ENCODE measurements around the gene TAP2.
"Not testable (repeated sequence)": the region's sequence is repeated elsewhere in the genome, so short reads cannot be mapped to it uniquely, and the experiment has no call there.

TAP2 gene

DNA sequence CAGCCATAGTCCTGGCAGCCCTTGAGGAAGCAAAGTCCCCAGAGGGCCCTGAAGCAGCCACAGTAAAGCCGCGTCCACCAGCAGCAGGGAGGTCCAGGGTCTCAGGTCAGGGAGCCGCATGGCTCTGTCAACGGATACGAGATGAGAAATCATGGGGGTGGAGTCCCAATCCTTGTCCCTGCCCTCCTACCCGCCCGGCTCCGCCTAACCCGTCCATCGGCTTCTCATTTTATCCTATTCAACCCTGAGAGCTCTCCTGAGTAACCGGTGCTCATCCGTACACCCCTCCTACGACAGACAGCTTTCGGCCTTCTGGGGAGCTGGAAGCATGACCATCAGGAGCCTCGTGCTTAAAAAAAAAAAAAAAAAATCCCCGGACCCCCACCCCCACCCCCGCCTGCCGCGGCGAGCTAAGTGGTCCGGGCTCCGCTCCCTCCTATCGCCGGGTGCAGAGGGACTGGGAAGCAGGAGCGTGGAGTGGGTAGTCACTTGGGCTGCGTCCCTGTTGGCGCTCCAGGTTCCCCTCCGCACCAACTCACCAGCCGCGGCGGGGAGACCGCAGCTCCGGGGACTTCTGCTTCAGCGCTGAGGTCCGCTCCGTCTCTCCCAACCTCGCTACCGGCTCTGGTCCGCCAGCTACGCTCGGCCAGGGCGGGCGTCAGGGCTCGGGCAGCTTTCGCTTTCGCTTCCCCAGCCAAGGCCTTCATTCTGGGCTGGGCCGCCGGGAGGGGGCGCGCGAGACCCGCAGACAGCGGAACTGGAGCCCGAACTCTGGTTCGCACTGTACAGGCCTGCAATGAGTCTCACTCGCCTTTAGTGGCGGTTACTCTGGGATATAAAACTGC, at the start of gene TAP2:
Gene TAP2 (minus strand): TSS at position 626 of the 845 bp plus-strand sequence. CDS start 506 bp downstream, at position 120.
- peak; percentile 95 to 96 (median 96) for DNase-seq (ENCODE audit: low read depth in 2 of 3, low spot score in 2 of 3)

DNA sequence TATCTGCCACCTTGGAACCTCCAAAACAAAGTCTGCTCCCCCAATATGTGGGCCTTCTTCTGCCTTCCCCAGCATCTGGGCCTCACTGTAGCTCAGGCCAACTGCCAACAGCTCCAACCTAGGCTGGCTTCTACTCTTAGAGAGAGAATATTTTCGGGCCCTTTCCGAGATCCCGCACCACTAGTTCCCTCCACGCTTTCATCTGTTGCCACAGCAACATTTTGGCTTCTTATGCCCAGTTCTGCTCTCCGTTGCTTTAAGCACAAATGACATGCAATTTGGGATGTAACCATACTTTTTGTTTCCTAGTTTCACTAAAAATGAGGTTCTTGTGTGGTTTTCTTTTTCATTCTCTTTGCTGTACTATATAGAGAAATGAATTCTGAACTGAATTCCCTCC, 49.1 kb upstream of the TAP2 start:
- no peak for DNase-seq (ENCODE audit: low read depth in 2 of 3, low spot score in 2 of 3)

DNA sequence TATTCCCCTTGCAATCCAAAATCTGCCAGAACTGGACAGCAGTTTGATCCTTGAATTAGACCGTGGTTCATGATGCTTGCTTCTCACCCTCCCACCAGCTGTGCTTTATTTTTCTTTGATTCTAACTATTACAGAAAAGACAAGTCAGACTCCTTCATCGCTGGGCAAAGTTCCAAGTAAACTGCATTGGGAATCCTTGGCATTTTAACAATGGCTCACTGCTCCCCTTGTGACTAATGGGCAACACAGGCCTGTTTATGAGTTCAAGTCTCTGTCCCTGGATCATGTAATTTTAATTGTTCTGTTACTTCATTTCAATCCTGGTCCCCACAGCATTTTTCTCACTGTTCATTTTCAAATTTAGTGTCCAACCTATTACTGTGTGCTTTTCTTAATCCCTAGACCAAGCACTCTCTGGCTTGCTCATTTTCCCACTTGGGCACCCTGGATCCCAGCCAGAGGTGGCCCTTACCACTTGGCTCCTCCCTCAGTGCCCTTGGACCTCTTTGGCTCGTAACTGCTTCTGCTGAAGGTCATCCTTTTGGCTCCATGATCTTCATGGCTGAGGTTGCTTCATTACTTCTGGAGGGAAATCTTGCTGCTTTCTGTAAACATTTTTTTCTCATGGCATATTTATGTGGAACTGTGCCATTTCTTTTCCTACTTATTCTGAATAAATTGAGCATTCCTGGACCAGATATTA, 48.3 kb upstream of the TAP2 start:
- no peak for DNase-seq (ENCODE audit: low read depth in 2 of 3, low spot score in 2 of 3)

DNA sequence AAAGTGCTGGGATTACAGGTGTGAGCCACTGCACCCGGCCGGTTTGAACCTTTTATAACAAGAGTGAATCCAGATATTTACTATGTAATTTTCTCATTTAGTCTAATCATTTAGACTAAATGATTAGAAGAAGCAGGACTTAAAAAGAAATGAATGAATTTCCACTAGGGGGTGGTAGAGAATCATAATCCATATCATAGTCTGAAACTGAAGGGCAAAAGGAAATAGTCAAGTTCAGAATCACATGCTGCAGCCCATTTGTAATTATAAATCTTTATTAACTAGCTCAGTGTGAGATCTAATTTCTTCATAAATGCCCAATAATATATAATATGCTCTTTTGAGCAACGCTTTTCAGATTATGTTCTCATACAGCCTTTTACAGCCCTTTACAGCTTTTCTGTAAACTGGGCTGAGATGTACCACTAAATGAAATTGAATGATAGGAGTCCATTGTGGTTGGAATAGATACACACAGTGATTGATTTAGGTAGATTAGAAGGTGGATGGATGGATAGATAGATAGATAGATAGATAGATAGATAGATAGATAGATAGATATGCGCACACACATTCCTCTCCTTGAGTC, 47.3 kb upstream of the TAP2 start:
- DNase-seq (ENCODE audit: low read depth in 2 of 3, low spot score in 2 of 3), result no peak

DNA sequence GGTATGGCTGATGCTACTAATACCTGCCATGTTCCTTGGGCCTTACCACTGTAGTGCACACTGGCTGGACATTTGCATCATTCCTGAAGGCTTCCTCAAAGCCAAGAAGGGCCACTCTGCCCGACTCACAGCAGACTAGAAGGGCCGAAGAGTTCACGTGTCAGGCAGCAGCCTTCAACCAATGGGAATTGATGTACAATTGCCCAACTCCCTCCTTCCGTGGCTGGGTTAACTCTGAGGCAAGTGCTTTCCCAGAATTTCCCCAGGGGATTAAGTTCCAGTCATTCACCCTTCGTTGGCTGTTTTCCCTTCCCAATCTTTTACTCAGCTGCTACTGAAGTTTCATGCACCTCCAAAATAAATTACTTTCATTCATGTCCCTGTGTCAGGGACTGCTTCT, 45.2 kb upstream of the TAP2 start:
- no peak for DNase-seq (ENCODE audit: low read depth in 2 of 3, low spot score in 2 of 3)

DNA sequence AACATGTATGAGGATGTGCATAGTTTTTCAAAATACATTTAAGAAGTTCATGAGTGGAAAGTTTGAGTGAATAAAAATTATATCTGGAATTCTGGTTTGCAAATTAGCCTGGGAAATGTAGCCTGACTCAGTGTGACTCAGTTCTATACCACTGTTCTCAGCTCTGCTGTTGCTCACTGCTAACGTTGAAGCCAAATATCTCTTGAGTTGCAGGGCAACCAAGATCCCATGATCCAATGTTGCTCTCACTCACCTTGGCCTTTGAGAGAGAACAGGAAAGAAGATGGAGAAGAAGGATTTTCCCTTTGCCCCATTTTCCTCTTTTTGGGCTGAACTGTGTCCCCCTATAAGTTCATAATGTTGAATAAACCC, 44.3 kb upstream of the TAP2 start:
- no peak for DNase-seq (ENCODE audit: low read depth in 2 of 3, low spot score in 2 of 3)

DNA sequence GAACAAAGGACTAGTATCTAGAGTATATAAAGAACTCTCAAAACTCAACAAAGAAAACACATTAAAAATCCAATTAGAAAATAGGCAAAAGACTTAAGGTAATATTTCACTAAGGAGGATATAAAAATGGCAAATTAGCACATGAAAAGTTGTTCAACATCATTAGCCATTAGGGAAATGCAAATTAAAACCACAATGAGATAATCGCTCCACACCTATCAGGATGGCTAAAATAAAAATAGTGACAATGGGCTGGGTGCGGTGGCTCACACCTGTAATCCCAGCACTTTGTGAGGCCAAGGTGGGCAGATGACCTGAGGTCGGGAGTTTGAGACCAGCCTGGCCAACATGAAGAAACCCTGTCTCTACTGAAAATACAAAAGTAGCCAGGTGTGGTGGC, 42.4 kb upstream of the TAP2 start:
- not testable (repeated sequence) for DNase-seq (ENCODE audit: low read depth in 2 of 3, low spot score in 2 of 3)

DNA sequence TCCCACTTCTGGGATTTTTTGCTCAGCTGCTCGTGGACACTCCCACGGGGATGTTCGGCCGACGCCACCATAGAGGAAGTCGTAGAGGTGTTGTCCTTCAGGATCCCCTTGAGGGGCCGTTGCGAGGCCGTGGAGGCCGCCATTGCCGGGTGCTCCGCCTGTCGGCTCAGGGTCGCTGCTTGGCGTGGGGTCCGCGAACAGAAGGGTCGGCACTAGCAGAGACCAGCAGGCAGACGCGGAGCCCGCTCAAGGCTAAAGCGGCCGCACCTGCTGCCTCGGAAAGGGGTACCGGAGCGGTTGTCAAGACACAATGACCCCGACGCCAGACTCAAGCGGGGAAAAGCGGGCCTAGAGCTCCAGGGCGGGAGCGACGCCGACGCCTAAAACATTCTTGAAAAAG, 41.2 kb upstream of the TAP2 start:
- no peak for DNase-seq (ENCODE audit: low read depth in 2 of 3, low spot score in 2 of 3)

DNA sequence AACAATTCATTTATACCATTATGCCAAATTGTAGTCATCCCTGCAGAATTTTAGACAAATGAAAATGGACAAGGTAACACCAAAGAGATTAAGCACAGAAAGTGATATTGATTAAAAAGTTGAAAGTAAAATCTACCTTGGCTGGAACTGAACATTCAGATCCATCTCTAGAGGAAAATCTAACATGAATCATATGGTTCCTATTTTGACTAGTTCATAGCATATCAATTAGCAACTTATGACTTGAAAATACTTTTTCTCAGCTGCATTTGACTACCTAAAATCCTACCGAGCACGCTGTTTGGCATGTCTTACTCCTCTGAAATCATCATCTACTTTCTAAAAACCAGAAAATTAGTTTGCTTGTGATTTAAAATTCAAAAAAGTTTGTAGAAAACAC, 38.1 kb upstream of the TAP2 start:
- DNase-seq (ENCODE audit: low read depth in 2 of 3, low spot score in 2 of 3), result no peak

DNA sequence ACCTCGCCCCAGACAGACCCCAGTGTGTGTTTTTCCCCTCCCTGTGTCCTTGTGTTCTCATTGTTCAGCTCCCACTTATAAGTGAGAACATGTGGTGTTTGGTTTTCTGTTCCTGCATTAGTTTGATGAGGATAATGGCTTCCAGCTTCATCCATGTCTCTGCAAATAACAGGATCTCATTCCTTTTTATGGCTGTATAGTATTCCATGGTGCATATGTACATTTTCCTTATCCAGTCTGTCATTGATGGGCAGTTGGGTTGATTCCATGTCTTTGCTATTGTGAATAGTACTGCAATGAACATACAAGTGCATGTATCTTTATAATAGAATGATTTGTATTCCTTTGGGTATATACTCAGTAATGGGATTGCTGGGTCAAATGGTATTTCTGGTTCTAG, 35.4 kb upstream of the TAP2 start:
- not testable (repeated sequence) for DNase-seq (ENCODE audit: low read depth in 2 of 3, low spot score in 2 of 3)

DNA sequence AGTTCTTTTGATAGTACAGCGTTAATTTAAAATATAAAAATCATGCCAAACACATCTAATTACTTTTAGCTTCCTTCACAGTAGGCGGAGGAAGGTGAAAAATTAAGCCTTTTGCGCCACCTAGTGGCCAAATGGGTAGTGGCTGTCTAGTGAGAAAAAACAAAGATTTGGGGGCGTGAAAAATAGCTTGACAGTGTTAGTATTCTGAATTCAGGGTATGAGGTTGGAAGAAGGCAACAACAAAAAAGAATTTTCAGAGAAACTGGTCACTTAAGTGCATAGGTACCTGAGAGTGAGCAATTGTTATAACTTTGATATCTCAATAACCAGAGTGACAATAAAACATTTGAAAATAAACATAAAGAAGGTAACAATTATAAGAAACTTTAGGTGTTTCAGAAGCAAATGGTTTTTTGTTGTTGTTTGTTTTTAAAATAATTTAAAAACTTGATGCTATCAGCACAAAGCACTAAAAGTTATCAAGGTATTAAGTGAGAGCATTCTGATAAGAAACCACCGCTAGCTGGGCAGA, 29.8 kb upstream of the TAP2 start:
- DNase-seq (ENCODE audit: low read depth in 2 of 3, low spot score in 2 of 3), result peak; percentile 52 to 89 (median 73)

DNA sequence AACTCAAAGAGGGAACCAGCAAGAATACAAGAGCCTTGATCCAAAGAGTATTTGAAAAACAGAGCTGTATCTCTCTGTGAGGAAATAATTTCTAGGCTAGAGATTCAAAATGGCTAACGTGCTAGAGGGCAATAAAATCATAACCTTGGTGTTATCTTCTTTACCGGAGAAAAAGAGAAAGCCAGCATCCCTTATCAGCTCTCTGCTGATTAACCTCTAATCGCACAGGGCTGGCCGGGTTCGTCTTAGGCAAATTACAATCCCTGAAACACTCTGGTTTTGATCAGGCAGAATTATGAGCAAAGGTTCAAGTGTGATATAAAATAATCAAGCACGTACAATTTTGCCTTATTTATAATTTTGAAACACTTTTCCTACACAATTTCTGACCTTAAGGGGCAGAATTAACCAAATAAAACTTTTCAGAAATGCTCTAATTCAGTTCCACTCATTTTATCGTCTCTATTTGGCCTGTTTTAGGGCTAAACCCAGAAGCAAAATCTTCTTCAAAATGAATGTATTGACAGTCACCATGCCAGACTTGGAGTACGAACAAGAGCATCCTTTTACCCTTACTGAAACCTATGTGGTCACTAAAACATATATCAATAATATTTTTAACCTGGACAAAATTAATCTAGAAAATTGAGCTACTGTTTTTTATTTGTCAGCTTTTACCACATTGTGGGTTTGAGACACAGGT, 29.2 kb upstream of the TAP2 start:
- no peak for DNase-seq (ENCODE audit: low read depth in 2 of 3, low spot score in 2 of 3)

DNA sequence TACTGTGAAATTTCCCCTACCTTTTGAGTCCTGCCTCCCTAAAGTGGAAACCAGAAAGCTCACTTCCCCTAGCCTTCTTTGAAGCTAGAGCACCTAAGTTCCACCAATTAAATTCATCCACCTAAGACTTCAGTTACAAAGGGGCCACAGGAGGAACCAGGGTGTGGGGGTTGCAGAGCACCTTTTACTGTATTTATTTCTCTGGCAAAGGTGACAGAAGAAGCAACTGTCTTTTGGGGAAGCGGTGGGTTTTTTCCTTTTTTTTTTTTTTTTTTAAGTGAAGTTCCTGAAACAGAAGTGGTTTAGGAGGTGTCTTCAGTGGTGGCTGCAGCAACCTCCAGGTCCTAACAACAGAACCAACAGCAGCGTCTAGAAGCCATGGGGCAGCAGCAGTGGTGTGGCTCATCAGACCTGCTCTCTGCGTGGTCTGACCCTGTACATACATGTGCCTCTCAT, 28.5 kb upstream of the TAP2 start:
- no peak for DNase-seq (ENCODE audit: low read depth in 2 of 3, low spot score in 2 of 3)

DNA sequence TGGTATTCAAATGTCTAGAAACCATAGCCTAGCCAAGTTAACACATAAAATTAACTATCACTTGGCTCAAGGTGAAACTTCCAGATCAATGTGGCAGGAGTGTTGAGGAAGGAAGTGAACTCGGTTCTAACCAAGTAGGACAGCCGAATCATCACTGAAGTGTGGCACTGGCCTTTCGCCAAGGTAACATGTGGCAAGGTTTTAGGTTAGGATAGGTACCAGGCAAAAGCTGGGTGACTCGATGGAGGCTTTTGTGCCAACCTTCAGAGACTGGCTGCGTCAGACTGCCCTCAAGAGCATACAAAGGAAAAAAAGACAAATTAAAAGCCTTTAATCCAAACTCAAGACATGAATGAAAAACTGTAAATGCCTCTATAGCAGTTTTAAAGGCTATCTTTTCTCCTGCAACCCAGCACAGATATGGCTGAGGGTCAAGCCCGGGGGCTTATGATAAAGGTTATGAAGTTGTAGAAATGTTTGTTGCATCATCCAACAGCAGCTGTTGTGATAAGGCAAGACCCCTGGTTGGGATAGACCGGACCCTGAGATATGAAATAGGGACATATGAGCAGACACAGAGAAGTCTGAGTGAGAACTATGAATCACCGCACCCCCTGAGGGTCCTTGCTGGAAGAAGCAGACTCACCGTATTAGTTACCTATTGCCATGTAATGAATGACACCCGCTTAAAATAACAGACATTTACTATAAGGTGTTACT, 27.3 kb upstream of the TAP2 start:
- DNase-seq (ENCODE audit: low read depth in 2 of 3, low spot score in 2 of 3), result no peak

DNA sequence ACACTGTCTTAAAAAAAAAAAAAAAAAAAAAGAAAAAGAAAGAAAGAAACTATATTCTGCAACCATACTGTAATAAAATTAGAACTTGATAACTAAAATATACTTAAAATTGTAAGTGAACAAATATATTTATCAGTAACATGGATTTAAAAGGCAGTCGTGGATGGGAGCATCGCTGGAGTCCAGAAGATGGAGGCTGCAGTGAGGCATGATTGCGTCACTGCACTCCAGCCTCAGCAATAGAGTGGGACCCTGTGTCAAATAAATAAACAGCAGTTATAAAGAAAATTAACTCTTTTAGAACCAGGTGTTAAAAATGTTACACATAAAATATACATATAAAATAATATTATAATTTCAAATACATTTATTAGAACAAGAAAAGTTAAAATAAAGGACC, 24.2 kb upstream of the TAP2 start:
- DNase-seq (ENCODE audit: low read depth in 2 of 3, low spot score in 2 of 3), result no peak

DNA sequence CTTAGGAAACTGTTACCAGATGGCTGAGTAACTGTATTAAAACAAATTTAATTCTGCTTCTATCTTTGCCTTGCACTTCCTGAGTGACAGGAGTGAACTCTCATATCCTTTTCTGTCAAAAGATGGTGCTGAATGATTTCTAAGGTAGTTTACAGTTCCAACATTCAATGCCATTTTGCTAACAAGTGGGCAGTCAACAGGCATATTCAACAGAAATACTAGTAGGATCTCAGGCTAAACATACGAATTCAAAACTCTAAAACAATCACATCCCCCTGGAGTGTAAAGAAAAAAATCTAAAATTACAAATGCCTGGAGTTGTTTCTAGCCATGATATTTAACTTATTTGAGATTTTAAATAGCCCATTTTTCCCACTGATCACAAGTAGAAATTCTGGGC, 22.1 kb upstream of the TAP2 start:
- DNase-seq (ENCODE audit: low read depth in 2 of 3, low spot score in 2 of 3), result no peak

DNA sequence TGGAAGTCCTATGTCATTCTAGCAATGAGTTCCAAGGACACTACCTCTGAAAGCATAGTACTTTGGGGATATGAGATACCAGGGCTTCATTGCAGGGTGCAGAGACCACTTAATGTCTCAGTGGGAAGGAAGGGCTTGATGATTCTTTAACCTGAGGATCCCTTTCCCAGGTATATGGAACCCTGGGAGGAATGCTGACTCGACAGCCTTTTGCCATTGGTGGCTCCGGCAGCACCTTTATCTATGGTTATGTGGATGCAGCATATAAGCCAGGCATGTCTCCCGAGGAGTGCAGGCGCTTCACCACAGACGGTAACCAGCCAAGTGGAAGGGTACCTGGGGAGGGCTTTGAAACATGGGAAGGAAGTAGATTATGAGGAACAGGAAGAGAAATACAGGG, 19.7 kb upstream of the TAP2 start:
- no peak for DNase-seq (ENCODE audit: low read depth in 2 of 3, low spot score in 2 of 3)

DNA sequence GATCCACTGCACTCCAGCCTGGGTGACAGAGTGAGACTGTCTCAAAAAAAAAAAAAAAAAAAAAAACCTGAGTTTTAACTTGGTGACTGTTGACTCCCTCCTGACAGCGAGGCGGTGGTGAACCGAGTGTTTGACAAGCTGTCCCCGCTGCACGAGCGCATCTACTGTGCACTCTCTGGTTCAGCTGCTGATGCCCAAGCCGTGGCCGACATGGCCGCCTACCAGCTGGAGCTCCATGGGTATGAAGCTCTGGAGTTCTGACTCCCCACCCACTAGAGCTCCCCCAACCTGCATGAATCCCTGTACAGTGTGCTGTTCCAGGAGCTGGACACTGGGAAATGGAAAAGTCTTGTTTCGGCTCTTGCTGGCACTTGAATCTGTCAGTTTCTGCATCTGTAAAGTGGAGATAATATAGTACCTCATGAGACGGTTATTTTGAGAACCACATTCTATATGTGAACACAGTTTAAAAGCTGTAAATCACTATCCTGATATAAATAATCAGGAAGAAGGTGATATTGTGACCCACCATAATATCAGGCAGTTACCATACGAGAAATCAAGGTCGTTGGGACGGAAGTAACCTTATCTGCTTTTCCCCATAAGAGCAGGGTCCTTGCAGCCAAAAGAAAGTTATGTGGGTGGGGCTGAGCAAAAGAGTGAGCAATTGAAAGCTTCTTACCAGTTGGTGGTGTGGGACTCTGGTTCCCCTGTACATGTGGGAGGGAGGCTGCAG, 18.8 kb upstream of the TAP2 start:
- no peak for DNase-seq (ENCODE audit: low read depth in 2 of 3, low spot score in 2 of 3)

DNA sequence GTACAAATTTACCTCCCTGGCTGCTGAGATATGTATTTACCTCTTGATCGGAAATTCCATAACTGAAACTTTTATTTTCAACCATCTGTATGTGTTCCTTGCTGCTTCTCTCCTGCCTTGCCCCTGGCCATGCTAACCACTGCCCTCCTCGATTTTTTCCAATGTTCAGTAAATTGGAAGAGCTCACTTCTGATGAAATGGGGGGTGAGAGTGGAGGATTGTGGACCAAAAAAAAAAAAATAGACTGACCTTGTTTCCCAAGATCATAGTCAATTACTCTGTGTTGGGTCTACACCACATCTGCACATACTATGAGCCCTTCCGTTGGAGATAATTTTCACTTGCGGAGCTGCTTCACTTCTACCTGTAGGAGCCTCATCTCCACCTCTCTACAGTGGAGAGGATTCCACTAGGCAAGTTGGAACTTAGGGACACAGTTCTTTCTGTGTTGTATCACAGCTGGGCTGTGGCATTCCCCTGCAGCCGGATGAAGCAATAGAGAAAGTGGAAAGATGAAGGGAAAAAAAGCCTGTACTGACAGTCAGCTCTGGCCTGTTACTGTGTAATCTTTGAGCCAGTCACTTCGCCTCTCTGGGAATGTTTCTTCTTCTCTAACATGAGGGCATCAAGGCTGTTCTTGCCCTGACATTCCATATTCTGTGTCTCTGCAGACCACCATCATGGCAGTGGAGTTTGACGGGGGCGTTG, 17.1 kb upstream of the TAP2 start:
- DNase-seq (ENCODE audit: low read depth in 2 of 3, low spot score in 2 of 3), result no peak
